ENCODE results near the gene LY6G5B.

- TF ChIP-seq ZNF331 (CRISPR knock-in tag; IDR thresholded peaks at IDR 0.05; ENCODE audit: low read depth) (no peak), CTCF (conservative IDR thresholded peaks at IDR 0.05; ENCODE audit: low read depth in 2 of 2) (no peak), NANOG (IDR thresholded peaks at IDR 0.05; ENCODE audit: borderline replicate concordance) (no peak), POLR2AphosphoS5 (IDR thresholded peaks at IDR 0.05; ENCODE audit: low read depth) (no peak), EZH2 (IDR thresholded peaks at IDR 0.05; ENCODE audit: low read depth, unreplicated experiment) (no peak), REST (IDR thresholded peaks at IDR 0.05; ENCODE audit: unreplicated experiment) (no peak), EZH2phosphoT487 (IDR thresholded peaks at IDR 0.05; ENCODE audit: unreplicated experiment) (no peak), CREB1 (CRISPR knock-in tag; IDR thresholded peaks at IDR 0.05; ENCODE audit: low read depth) (no peak), ETS1 (IDR thresholded peaks at IDR 0.05) (no peak), JUNB (IDR thresholded peaks at IDR 0.05; ENCODE audit: unreplicated experiment) (no peak)
These were observed 6.4 kb upstream of the LY6G5B start for GRCh38 chr6:31663126-31663960.

All from GM23338 (cell line).